ENCODE measurements around the gene HS6ST1.

DNA sequence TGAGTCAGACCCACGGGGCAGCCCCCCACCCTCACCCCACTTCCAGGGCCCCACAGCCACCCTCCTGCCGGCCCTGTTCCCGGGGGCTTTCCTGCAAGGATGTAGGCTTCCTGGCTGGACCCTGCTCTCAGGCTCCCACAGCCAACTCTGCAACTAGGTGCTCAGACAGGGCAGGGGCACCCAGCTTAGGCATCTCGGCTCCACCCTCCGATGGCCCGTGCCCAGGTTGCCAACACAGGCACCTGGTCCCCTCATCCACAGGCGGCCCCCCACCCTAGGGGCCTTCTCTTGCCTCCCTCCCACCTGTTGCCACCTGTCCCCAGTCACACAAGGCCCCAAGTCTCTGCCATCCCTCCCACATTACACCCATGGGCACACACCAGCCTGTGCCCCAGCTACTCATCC lies 34.6 kb downstream of the HS6ST1 start:
- TF ChIP-seq KLF16 (tag by site-specific recombination; IDR thresholded peaks at IDR 0.05) (no peak), ZNF266 (tag by site-specific recombination; IDR thresholded peaks at IDR 0.05; ENCODE audit: low read depth) (no peak), ZNF37A (tag by site-specific recombination; IDR thresholded peaks at IDR 0.05) (no peak), ZNF514 (tag by site-specific recombination; IDR thresholded peaks at IDR 0.05) (no peak), ELK4 (IDR thresholded peaks at IDR 0.05; ENCODE audit: borderline replicate concordance, low read depth, low read length) (no peak), ATF2 (tag by site-specific recombination; IDR thresholded peaks at IDR 0.05; ENCODE audit: low read depth) (no peak), MEIS1 (CRISPR knock-in tag; IDR thresholded peaks at IDR 0.05; ENCODE audit: borderline replicate concordance) (no peak), SETDB1 (IDR thresholded peaks at IDR 0.05; ENCODE audit: insufficient read length, low read length) (no peak)
- TF ChIP-seq, protein P1, sequence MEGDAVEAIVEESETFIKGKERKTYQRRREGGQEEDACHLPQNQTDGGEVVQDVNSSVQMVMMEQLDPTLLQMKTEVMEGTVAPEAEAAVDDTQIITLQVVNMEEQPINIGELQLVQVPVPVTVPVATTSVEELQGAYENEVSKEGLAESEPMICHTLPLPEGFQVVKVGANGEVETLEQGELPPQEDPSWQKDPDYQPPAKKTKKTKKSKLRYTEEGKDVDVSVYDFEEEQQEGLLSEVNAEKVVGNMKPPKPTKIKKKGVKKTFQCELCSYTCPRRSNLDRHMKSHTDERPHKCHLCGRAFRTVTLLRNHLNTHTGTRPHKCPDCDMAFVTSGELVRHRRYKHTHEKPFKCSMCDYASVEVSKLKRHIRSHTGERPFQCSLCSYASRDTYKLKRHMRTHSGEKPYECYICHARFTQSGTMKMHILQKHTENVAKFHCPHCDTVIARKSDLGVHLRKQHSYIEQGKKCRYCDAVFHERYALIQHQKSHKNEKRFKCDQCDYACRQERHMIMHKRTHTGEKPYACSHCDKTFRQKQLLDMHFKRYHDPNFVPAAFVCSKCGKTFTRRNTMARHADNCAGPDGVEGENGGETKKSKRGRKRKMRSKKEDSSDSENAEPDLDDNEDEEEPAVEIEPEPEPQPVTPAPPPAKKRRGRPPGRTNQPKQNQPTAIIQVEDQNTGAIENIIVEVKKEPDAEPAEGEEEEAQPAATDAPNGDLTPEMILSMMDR (tag by site-specific recombination; IDR thresholded peaks at IDR 0.05), result no peak
- TF ChIP-seq, protein P2, sequence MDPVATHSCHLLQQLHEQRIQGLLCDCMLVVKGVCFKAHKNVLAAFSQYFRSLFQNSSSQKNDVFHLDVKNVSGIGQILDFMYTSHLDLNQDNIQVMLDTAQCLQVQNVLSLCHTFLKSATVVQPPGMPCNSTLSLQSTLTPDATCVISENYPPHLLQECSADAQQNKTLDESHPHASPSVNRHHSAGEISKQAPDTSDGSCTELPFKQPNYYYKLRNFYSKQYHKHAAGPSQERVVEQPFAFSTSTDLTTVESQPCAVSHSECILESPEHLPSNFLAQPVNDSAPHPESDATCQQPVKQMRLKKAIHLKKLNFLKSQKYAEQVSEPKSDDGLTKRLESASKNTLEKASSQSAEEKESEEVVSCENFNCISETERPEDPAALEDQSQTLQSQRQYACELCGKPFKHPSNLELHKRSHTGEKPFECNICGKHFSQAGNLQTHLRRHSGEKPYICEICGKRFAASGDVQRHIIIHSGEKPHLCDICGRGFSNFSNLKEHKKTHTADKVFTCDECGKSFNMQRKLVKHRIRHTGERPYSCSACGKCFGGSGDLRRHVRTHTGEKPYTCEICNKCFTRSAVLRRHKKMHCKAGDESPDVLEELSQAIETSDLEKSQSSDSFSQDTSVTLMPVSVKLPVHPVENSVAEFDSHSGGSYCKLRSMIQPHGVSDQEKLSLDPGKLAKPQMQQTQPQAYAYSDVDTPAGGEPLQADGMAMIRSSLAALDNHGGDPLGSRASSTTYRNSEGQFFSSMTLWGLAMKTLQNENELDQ (tag by site-specific recombination; IDR thresholded peaks at IDR 0.05; ENCODE audit: low read depth), result no peak
- TF ChIP-seq, protein P3, sequence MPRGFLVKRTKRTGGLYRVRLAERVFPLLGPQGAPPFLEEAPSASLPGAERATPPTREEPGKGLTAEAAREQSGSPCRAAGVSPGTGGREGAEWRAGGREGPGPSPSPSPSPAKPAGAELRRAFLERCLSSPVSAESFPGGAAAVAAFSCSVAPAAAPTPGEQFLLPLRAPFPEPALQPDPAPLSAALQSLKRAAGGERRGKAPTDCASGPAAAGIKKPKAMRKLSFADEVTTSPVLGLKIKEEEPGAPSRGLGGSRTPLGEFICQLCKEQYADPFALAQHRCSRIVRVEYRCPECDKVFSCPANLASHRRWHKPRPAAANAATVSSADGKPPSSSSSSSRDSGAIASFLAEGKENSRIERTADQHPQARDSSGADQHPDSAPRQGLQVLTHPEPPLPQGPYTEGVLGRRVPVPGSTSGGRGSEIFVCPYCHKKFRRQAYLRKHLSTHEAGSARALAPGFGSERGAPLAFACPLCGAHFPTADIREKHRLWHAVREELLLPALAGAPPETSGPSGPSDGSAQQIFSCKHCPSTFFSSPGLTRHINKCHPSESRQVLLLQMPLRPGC (tag by site-specific recombination; IDR thresholded peaks at IDR 0.05), result no peak
- TF ChIP-seq, protein P4, sequence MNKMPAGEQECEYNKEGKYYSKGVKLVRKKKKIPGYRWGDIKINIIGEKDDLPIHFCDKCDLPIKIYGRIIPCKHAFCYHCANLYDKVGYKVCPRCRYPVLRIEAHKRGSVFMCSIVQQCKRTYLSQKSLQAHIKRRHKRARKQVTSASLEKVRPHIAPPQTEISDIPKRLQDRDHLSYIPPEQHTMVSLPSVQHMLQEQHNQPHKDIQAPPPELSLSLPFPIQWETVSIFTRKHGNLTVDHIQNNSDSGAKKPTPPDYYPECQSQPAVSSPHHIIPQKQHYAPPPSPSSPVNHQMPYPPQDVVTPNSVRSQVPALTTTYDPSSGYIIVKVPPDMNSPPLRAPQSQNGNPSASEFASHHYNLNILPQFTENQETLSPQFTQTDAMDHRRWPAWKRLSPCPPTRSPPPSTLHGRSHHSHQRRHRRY (tag by site-specific recombination; IDR thresholded peaks at IDR 0.05), result no peak
